GM18505 (cell line): ENCODE data around the gene TTLL5.

Experiments used
- ATAC-seq: cut with Tn5 transposase; IDR thresholded peaks from one replicate; pipeline ENCODE4 v1.9.1; 2021; ENCODE audit not compliant: unreplicated experiment
- POLR2A ChIP-seq: IDR thresholded peaks from 4 replicates; pipeline ENCODE4 v1.6.1; 2011; ENCODE audit warnings: borderline replicate concordance; ENCODE audit not compliant: insufficient read depth, insufficient read length; ENCODE audit errors: extremely low read depth

TTLL5 gene

GRCh38 chr14:75820761-75821160 is 159.7 kb downstream of the TTLL5 start:
- ATAC-seq, result no peak
- no peak for TF ChIP-seq POLR2A

GRCh38 chr14:75821831-75822521 is 160.9 kb downstream of the TTLL5 start:
- ATAC-seq, result no peak
- no peak for TF ChIP-seq POLR2A

GRCh38 chr14:75822522-75823141 is 161.6 kb downstream of the TTLL5 start:
- TF ChIP-seq POLR2A, result no peak
- ATAC-seq, result no peak

- ATAC-seq, result no peak
- TF ChIP-seq POLR2A, result no peak
Observed at GRCh38 chr14:75823334-75823733, 162.3 kb downstream of the TTLL5 start.

- TF ChIP-seq POLR2A, result no peak
- ATAC-seq, result no peak
Observed at GRCh38 chr14:75824318-75824717, 163.3 kb downstream of the TTLL5 start.

- no peak for ATAC-seq
- TF ChIP-seq POLR2A, result no peak
Observed at GRCh38 chr14:75825147-75825592, 164.1 kb downstream of the TTLL5 start.

GRCh38 chr14:75826599-75826998 is 165.6 kb downstream of the TTLL5 start:
- ATAC-seq, result no peak
- TF ChIP-seq POLR2A, result no peak

GRCh38 chr14:75827331-75827730 is 166.3 kb downstream of the TTLL5 start:
- no peak for TF ChIP-seq POLR2A
- ATAC-seq, result no peak

- TF ChIP-seq POLR2A, result no peak
Observed at GRCh38 chr14:75829316-75829715, 168.3 kb downstream of the TTLL5 start.

GRCh38 chr14:75831455-75831854 is 170.4 kb downstream of the TTLL5 start:
- ATAC-seq, result no peak
- TF ChIP-seq POLR2A, result no peak

More at GRCh38 chr14:75829316-75829715, 168.3 kb downstream of the TTLL5 start:
- no peak for ATAC-seq

GRCh38 chr14:75831952-75832351 is 170.9 kb downstream of the TTLL5 start:
- no peak for TF ChIP-seq POLR2A
- ATAC-seq, result no peak

- TF ChIP-seq POLR2A, result no peak
- ATAC-seq, result no peak
Observed at GRCh38 chr14:75832621-75833297, 171.7 kb downstream of the TTLL5 start.

- no peak for TF ChIP-seq POLR2A
- no peak for ATAC-seq
Observed at GRCh38 chr14:75833326-75834020, 172.4 kb downstream of the TTLL5 start.
